DOHH2 (cell line): ENCODE data around the gene ZNF789.

Experiments used
- CTCF ChIP-seq: fragments of 200-600 bp; sonication (generic); IDR thresholded peaks from one replicate; pipeline ENCODE4 v1.5.1; 2014; ENCODE audit warnings: antibody characterized with exemption, mild to moderate bottlenecking, low read depth, low read length; ENCODE audit not compliant: poor library complexity, severe bottlenecking
- EZH2phosphoT487 ChIP-seq: fragments of 200-600 bp; sonication (generic); IDR thresholded peaks from 2 replicates; pipeline ENCODE4 v1.6.1; 2017; ENCODE audit warnings: borderline replicate concordance, mild to moderate bottlenecking, antibody characterized with exemption, low read length, moderate library complexity, mixed read lengths

- TF ChIP-seq CTCF: no peak
- no peak for TF ChIP-seq EZH2phosphoT487
Measured at GRCh38 chr7:99438573-99439480, 33.9 kb upstream of the ZNF789 start, which contains the start of the genes CPSF4 and PTCD1.
